GM19438 (cell line): ENCODE measurements around the gene SPRR5.

ENCODE experiments used
- ATAC-seq: cut with Tn5 transposase; IDR thresholded peaks from one replicate; pipeline ENCODE4 v1.9.1; 2021; ENCODE audit warnings: low read depth; ENCODE audit not compliant: unreplicated experiment

SPRR5 gene

GRCh38 chr1:152981146-152981871 lies 34.3 kb downstream of the SPRR5 start:
- no peak for ATAC-seq

GRCh38 chr1:152982076-152982475 lies 35.1 kb downstream of the SPRR5 start:
- ATAC-seq = no peak

- ATAC-seq = no peak
These were observed 36.2 kb downstream of the SPRR5 start for GRCh38 chr1:152983234-152983633.

GRCh38 chr1:152983743-152984142 lies 36.7 kb downstream of the SPRR5 start, which contains the start of gene SPRR1A:
Gene SPRR1A (plus strand): TSS chr1:152984081. CDS start chr1:152985231, 1,150 bp downstream.
- ATAC-seq = no peak

DNA sequence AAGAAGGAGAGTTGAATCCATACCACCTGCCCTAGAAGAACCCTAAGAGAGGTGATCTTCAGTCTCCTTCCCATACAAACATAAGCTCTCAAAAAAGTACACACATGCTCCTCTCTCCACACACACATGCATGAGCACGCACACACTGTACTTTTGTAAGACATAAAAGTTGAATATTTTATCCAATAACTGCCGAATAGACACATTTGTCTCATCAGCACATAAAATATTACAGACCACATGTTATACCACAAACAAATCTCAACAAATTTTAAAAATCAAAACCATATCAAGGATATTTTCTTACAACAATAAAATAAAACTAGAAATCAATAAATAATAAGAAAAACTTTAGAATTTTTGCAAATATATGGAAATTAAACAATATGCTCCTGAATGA lies 39.6 kb downstream of the SPRR5 start:
- no peak for ATAC-seq

- no peak for ATAC-seq
These were observed 46.2 kb downstream of the SPRR5 start for GRCh38 chr1:152993186-152993585.

DNA sequence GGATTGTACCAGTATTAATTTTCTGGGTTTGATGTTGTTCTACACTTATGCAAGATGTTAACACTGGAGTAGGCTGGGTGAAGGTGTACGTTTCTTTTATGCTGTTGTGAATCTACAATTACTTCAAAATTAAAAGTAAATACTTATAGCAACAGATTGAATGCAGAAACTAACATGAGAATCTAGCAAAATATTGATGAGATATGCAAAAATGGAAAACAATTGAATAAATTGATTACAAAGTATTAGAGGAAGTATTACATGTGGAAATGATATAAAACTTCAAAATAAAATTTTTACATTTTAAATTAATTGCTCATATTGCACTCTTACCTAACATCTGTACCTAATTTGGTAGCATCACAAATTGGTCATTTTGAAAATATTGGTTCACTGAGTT lies 48.8 kb downstream of the SPRR5 start:
- no peak for ATAC-seq

- no peak for ATAC-seq
These were observed 49.8 kb downstream of the SPRR5 start for GRCh38 chr1:152996633-152997400.

DNA sequence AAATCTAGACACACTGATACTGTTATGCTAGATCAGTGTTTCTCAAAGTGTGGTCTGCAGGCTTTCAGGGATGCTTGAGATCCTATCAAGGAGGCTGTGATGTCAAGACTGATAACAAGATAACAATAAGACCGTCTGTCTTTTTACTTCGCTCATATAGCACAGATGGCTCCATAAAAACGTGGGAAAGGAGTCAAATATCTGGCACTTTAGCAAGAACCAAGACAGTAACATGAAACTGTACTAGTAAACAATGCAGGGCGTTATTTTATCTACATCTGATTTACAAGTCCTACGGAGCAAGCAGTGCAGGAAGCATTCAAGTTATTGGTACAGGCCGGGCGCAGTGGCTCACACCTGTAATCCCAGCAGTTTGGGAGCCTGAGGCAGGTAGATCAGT lies 50.9 kb downstream of the SPRR5 start:
- no peak for ATAC-seq

- no peak for ATAC-seq
These were observed 51.5 kb downstream of the SPRR5 start for GRCh38 chr1:152998476-152998875.
